Keratinocyte (primary cell): ENCODE data around the gene CLEC1B.
"Not testable (repeated sequence)": the region's sequence is repeated elsewhere in the genome, so short reads cannot be mapped to it uniquely, and the experiment has no call there.

ENCODE experiments used
- CTCF ChIP-seq, 3 experiments: IDR thresholded peaks in 1 of 3; conservative IDR thresholded peaks in 1 of 3; optimal IDR thresholded peaks in 1 of 3; 2 replicates in 2 of 3; 3 replicates in 1 of 3; pipeline versions ENCODE3 to v1.5.1; 2011; ENCODE audit warnings: low read length in 3 of 3, mild to moderate bottlenecking in 3 of 3, moderate library complexity in 2 of 3, control low read depth in 1 of 3, inconsistent platforms in 1 of 3; ENCODE audit not compliant: insufficient read depth in 2 of 3; ENCODE audit errors: extremely low read depth in 1 of 3
- EZH2 ChIP-seq: IDR thresholded peaks from one replicate; pipeline ENCODE4 v1.6.1; 2012; ENCODE audit warnings: inconsistent platforms, mild to moderate bottlenecking, low read length, moderate library complexity

- not testable (repeated sequence) for TF ChIP-seq CTCF (optimal IDR thresholded peaks at IDR 0.05 in 1 of 3, IDR thresholded peaks at IDR 0.05 in 1 of 3, conservative IDR thresholded peaks at IDR 0.05 in 1 of 3; ENCODE audit: extremely low read depth in 1 of 3, insufficient read depth in 2 of 3, low read length in 3 of 3); EZH2
Measured at GRCh38 chr12:10026666-10027065, 27.7 kb upstream of the CLEC1B start.
